HepG2 (cell line): ENCODE measurements around the gene RGS19. TPM values are rescaled to one million over a fixed set of nuclear protein-coding genes. Genes with fewer than 3 reads are reported as not detected.

Experiments used
- ADNP ChIP-seq: sonication (generic); formaldehyde crosslinking; IDR thresholded peaks from 2 replicates; pipeline ENCODE4 v1.4.0; 2020; ENCODE audit warnings: missing genetic modification reagents
- ATF7-NPFF ChIP-seq: sonication (generic); formaldehyde crosslinking; IDR thresholded peaks from 2 replicates; pipeline ENCODE4 v1.8.1; 2023; ENCODE audit warnings: mild to moderate bottlenecking, low read depth, missing genetic modification reagents, moderate library complexity
- ATM ChIP-seq: fragments of 450-650 bp; IDR thresholded peaks from 2 replicates; pipeline ENCODE4 v1.7.1; 2017; ENCODE audit warnings: mild to moderate bottlenecking, borderline replicate concordance
- FOXM1 ChIP-seq: sonication (generic); formaldehyde crosslinking; IDR thresholded peaks from 2 replicates; pipeline ENCODE4 v1.5.0; 2020; ENCODE audit warnings: missing genetic modification reagents
- IRF2 ChIP-seq: IDR thresholded peaks from 2 replicates; pipeline ENCODE4 v1.6.1; 2018; ENCODE audit warnings: missing genetic modification reagents, missing compliant biosample characterization
- LCORL ChIP-seq, 2 experiments: fragments of 450-650 bp in 1 of 2; sonication (generic) in 1 of 2; formaldehyde crosslinking in 1 of 2; IDR thresholded peaks; 2 replicates each; pipeline versions ENCODE4 v1.5.0 to v1.6.1; 2017 to 2020; ENCODE audit warnings: antibody characterized with exemption in 1 of 2, missing genetic modification reagents in 1 of 2
- SP4 ChIP-seq: sonication (generic); formaldehyde crosslinking; IDR thresholded peaks from 2 replicates; pipeline ENCODE4 v1.8.1; 2023; ENCODE audit warnings: mild to moderate bottlenecking, missing genetic modification reagents
- SPEN ChIP-seq: sonication (generic); formaldehyde crosslinking; IDR thresholded peaks from 2 replicates; pipeline ENCODE4 v1.5.1; 2020; ENCODE audit warnings: low read depth, mild to moderate bottlenecking, missing genetic modification reagents
- ZKSCAN1 ChIP-seq: fragments of 150-350 bp; IDR thresholded peaks from 2 replicates; pipeline ENCODE4 v1.6.1; 2014; ENCODE audit warnings: low read length
- ZNF607 ChIP-seq: sonication (generic); formaldehyde crosslinking; IDR thresholded peaks from 2 replicates; pipeline ENCODE4 v1.5.1; 2020; ENCODE audit warnings: missing genetic modification reagents, mild to moderate bottlenecking, borderline replicate concordance
- ZNF709 ChIP-seq: sonication (generic); formaldehyde crosslinking; IDR thresholded peaks from 2 replicates; pipeline ENCODE4 v1.5.0; 2020; ENCODE audit warnings: mild to moderate bottlenecking, missing genetic modification reagents
- ZNF747 ChIP-seq: sonication (generic); formaldehyde crosslinking; IDR thresholded peaks from 2 replicates; pipeline ENCODE4 v1.8.1; 2023; ENCODE audit warnings: missing genetic modification reagents, mild to moderate bottlenecking, borderline replicate concordance
- ZNF768 ChIP-seq: sonication (generic); formaldehyde crosslinking; IDR thresholded peaks from 2 replicates; pipeline ENCODE4 v1.4.0; 2020; ENCODE audit warnings: missing genetic modification reagents
- polyA plus RNA-seq, 8 experiments: library from polyadenylated mRNA; depleted of rRNA in 3 of 8; stranded (reverse) in 7 of 8; unstranded in 1 of 8; fragments of >200 nt; fragmentation: Illumina TruSeq in 4 of 8; extraction: Trizol in 4 of 8; gene quantifications; 2 replicates each; pipeline versions ENCODE4 v1.2.1 to v1.2.3, GENCODE V29; 2011 to 2016; ENCODE audit warnings: low read depth in 4 of 8, missing spikeins in 1 of 8, mixed read lengths in 1 of 8; ENCODE audit not compliant: insufficient read depth in 1 of 8
- total RNA-seq, 5 experiments: library from RNA; depleted of rRNA; stranded (reverse); fragments of >200 nt; fragmentation: Illumina TruSeq; extraction: Trizol; gene quantifications; 2 replicates each; pipeline ENCODE4 v1.2.3, GENCODE V29; 2016; ENCODE audit warnings: low read depth in 1 of 5
- TF ChIP-seq, protein P1 (sequence below): sonication (generic); formaldehyde crosslinking; IDR thresholded peaks from 2 replicates; pipeline ENCODE4 v1.5.1; 2020; ENCODE audit warnings: mild to moderate bottlenecking, missing genetic modification reagents, moderate library complexity
- TF ChIP-seq, protein P2 (sequence below): sonication (generic); formaldehyde crosslinking; IDR thresholded peaks from 2 replicates; pipeline ENCODE4 v1.5.0; 2020; ENCODE audit warnings: missing genetic modification reagents, mild to moderate bottlenecking, borderline replicate concordance
- TF ChIP-seq, protein P3 (sequence below): sonication (generic); formaldehyde crosslinking; IDR thresholded peaks from 2 replicates; pipeline ENCODE4 v1.4.0; 2020; ENCODE audit warnings: missing genetic modification reagents
- TF ChIP-seq, protein P4 (sequence below): sonication (generic); formaldehyde crosslinking; IDR thresholded peaks from 2 replicates; pipeline ENCODE4 v1.4.0; 2020; ENCODE audit warnings: missing genetic modification reagents
- TF ChIP-seq, protein P5 (sequence below): sonication (generic); formaldehyde crosslinking; IDR thresholded peaks from 2 replicates; pipeline ENCODE4 v1.8.1; 2023; ENCODE audit warnings: mild to moderate bottlenecking, missing genetic modification reagents, borderline replicate concordance
- TF ChIP-seq, protein P6 (sequence below): sonication (generic); formaldehyde crosslinking; IDR thresholded peaks from 2 replicates; pipeline ENCODE4 v1.5.1; 2020; ENCODE audit warnings: mild to moderate bottlenecking, missing genetic modification reagents

RGS19 gene
- total and polyA plus RNA-seq, 2 of the 13 experiments (the other 11 are each of a cell fraction or from before 2014, with no cell fraction given), result 10.7 to 11.9 TPM

DNA sequence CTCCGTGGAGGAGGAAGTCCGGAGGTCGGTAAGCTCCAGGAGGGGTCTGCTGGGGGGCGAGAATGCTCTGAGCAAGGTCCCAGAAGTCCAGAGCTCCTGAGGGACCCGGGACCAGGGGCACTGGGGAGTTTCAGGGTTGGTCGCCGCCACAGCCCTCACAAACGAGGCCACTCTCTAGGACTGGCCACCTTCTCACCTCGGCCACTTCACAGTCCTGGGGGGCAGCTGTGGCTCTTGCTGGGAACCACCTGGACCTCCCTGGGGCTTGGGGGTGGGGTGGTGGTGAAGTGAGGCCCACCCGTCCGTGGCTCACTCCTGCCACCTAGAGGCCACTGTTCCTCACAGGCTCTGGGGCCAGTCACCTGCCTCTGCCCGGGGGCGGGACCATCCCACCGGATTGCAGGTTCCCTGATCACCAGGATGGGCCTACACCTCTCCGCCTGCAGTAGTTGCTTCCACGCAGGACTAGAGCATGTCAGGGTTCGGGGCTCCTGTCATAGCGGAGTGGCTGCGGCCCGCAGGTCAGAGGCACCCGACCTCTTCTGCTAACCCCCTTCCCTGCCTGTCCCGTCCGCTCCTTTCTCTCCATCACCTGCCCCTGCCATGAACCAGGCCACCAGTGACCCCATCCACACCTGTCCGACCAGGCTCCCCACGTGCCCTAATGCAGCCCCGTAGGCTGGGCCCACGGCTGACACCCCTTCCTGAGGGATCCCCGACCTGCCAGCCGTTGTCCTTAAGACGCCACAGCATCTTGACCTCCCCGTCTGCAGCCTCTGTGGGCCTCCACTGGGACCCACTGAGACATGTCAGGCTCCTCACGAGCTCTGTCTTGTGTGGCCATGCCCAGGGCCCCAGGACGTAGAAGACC is 21.5 kb downstream of the RGS19 start (continued):
- TF ChIP-seq, protein P1, sequence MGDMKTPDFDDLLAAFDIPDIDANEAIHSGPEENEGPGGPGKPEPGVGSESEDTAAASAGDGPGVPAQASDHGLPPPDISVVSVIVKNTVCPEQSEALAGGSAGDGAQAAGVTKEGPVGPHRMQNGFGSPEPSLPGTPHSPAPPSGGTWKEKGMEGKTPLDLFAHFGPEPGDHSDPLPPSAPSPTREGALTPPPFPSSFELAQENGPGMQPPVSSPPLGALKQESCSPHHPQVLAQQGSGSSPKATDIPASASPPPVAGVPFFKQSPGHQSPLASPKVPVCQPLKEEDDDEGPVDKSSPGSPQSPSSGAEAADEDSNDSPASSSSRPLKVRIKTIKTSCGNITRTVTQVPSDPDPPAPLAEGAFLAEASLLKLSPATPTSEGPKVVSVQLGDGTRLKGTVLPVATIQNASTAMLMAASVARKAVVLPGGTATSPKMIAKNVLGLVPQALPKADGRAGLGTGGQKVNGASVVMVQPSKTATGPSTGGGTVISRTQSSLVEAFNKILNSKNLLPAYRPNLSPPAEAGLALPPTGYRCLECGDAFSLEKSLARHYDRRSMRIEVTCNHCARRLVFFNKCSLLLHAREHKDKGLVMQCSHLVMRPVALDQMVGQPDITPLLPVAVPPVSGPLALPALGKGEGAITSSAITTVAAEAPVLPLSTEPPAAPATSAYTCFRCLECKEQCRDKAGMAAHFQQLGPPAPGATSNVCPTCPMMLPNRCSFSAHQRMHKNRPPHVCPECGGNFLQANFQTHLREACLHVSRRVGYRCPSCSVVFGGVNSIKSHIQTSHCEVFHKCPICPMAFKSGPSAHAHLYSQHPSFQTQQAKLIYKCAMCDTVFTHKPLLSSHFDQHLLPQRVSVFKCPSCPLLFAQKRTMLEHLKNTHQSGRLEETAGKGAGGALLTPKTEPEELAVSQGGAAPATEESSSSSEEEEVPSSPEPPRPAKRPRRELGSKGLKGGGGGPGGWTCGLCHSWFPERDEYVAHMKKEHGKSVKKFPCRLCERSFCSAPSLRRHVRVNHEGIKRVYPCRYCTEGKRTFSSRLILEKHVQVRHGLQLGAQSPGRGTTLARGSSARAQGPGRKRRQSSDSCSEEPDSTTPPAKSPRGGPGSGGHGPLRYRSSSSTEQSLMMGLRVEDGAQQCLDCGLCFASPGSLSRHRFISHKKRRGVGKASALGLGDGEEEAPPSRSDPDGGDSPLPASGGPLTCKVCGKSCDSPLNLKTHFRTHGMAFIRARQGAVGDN (CRISPR knock-in tag), result peak; percentile 42; the same call in 1 of the 2 replicates
- TF ChIP-seq ZNF747 (no peak; the same call in 1 of the 2 replicates), ADNP (CRISPR knock-in tag) (no peak), LCORL (IDR thresholded peaks at IDR 0.05) (no peak), LCORL (CRISPR knock-in tag; IDR thresholded peaks at IDR 0.05) (peak; percentile 60), SPEN (peak; percentile 79), ZKSCAN1 (no peak), ATF7-NPFF (CRISPR knock-in tag) (peak; percentile 62; the same call in 1 of the 2 replicates), ZNF607 (CRISPR knock-in tag) (no peak; the same call in 1 of the 2 replicates), ZNF709 (CRISPR knock-in tag) (peak; percentile 67; the same call in 1 of the 2 replicates), SP4 (no peak; the same call in 1 of the 2 replicates), ZNF768 (CRISPR knock-in tag) (0 out of 2 replicates have a peak, but pooled peaks have one; percentile 43), ATM (no peak), IRF2 (CRISPR knock-in tag) (peak; percentile 66), FOXM1 (CRISPR knock-in tag) (no peak)
- TF ChIP-seq, protein P2, sequence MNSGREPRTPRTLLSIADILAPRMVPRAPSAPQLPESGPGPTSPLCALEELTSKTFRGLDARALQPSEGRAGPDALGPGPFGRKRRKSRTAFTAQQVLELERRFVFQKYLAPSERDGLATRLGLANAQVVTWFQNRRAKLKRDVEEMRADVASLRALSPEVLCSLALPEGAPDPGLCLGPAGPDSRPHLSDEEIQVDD (CRISPR knock-in tag), result peak; percentile 88; the same call in 1 of the 2 replicates
- TF ChIP-seq, protein P3, sequence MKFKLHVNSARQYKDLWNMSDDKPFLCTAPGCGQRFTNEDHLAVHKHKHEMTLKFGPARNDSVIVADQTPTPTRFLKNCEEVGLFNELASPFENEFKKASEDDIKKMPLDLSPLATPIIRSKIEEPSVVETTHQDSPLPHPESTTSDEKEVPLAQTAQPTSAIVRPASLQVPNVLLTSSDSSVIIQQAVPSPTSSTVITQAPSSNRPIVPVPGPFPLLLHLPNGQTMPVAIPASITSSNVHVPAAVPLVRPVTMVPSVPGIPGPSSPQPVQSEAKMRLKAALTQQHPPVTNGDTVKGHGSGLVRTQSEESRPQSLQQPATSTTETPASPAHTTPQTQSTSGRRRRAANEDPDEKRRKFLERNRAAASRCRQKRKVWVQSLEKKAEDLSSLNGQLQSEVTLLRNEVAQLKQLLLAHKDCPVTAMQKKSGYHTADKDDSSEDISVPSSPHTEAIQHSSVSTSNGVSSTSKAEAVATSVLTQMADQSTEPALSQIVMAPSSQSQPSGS (CRISPR knock-in tag), result peak; percentile 54
- TF ChIP-seq, protein P4, sequence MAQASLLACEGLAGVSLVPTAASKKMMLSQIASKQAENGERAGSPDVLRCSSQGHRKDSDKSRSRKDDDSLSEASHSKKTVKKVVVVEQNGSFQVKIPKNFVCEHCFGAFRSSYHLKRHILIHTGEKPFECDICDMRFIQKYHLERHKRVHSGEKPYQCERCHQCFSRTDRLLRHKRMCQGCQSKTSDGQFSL (CRISPR knock-in tag), result peak; percentile 85
- TF ChIP-seq, protein P5, sequence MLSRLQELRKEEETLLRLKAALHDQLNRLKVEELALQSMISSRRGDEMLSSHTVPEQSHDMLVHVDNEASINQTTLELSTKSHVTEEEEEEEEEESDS (CRISPR knock-in tag), result no peak
- TF ChIP-seq, protein P6, sequence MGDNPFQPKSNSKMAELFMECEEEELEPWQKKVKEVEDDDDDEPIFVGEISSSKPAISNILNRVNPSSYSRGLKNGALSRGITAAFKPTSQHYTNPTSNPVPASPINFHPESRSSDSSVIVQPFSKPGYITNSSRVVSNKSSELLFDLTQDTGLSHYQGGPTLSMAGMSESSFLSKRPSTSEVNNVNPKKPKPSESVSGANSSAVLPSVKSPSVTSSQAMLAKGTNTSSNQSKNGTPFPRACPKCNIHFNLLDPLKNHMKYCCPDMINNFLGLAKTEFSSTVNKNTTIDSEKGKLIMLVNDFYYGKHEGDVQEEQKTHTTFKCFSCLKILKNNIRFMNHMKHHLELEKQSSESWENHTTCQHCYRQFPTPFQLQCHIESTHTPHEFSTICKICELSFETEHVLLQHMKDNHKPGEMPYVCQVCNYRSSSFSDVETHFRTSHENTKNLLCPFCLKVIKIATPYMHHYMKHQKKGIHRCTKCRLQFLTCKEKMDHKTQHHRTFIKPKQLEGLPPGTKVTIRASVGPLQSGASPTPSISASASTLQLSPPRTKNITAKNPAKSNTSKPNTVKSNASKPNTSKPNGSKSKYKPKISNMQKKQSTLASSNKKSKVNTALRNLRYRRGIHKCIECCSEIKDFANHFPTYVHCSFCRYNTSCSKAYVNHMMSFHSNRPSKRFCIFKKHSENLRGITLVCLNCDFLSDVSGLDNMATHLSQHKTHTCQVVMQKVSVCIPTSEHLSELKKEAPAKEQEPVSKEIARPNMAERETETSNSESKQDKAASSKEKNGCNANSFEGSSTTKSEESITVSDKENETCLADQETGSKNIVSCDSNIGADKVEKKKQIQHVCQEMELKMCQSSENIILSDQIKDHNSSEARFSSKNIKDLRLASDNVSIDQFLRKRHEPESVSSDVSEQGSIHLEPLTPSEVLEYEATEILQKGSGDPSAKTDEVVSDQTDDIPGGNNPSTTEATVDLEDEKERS (CRISPR knock-in tag), result peak; percentile 95
